ENCODE measurements around the gene ZNF839.

- TF ChIP-seq POLR2A (IDR thresholded peaks at IDR 0.05; ENCODE audit: low read depth) (no peak), EP300 (IDR thresholded peaks at IDR 0.05) (no peak)
Observed at GRCh38 chr14:102351023-102351422, 31.5 kb downstream of the ZNF839 start.
